Body of pancreas (tissue), 4 donors: ENCODE data around the gene SPAM1.

ENCODE experiments used
- CTCF ChIP-seq, 7 experiments: fragments of 450-650 bp in 4 of 7; fragments of 200-600 bp in 3 of 7; sonication (generic) in 3 of 7; IDR thresholded peaks; one replicate each; pipeline ENCODE4 v1.5.1; 2016 to 2019; ENCODE audit warnings: antibody characterized with exemption in 7 of 7
- POLR2A ChIP-seq, 3 donors: fragments of 450-650 bp; IDR thresholded peaks; one replicate each; pipeline ENCODE4 v1.6.1; 2016; ENCODE audit warnings: antibody characterized with exemption in 3 of 3, mild to moderate bottlenecking in 2 of 3

DNA sequence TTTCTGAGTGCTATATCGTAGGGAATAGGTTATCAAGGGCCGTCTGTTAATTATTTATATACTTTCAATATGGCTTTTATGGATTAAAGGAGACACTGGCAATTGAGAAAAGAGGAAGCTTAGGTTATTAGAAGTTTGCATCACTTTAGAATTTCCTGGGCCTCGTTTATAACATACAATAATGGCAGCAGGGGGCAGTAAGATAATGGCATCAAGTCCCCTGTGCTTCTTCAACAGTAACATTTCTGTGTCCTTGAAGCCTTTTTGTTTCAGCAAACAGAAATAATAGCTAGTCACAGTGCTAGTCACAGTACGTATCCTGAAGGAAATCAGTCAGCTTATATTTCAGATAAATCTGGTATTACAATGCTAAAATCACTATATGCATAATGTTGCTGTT, 41.9 kb downstream of the SPAM1 start:
- TF ChIP-seq CTCF (IDR thresholded peaks at IDR 0.05) (peak in 4 of 7 experiments; percentile 10 to 42 (median 30)), POLR2A (IDR thresholded peaks at IDR 0.05) (no peak)
